ENCODE data around the gene GOLGA3.

DNA sequence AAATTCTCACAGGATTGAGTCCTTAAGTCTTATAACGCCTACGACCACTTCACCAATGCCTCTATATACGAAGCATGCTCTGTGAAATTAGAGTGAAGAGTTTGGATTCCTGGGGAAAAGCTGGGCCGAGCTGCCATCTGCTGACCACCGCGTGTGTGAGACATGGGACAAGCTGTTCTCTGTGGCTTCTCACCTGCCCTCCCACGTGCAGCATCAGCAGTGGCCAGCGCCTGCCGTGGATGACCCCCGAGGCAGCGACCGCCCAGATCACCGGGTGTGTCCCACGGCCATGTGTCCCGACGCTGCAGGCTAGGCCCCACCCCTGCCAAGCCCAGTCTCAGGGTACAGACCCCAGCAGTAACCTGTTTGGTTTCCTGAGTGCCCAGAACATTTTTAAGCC, 21.6 kb upstream of the GOLGA3 start:
- no peak for TF ChIP-seq SIN3A (IDR thresholded peaks at IDR 0.05; ENCODE audit: borderline replicate concordance, insufficient read depth, low read length)
- TF ChIP-seq REST (IDR thresholded peaks at IDR 0.05; ENCODE audit: insufficient read depth in 1 of 2, low read depth in 2 of 2, low read length in 2 of 2) = no peak
- no peak for TF ChIP-seq FOXP2 (optimal IDR thresholded peaks at IDR 0.05; ENCODE audit: borderline replicate concordance, extremely low read depth, extremely low read length, insufficient read depth)
- TF ChIP-seq TAF1 (IDR thresholded peaks at IDR 0.05; ENCODE audit: borderline replicate concordance, insufficient read depth, low read length) = no peak
- TF ChIP-seq POLR2AphosphoS5 (IDR thresholded peaks at IDR 0.05; ENCODE audit: low read depth, low read length) = no peak

Measured in PFSK-1 (cell line).